H9 (cell line): ENCODE data around the gene TBX5. TPM values are rescaled to one million over a fixed set of nuclear protein-coding genes. Genes with fewer than 3 reads are reported as not detected.

Experiments
- DNase-seq: peaks from one replicate; pipeline ENCODE4 v3.0.0-alpha.2; 2017
- H2AFZ ChIP-seq: one replicate; pipeline ENCODE4 v1.6.1; 2013; ENCODE audit warnings: mild to moderate bottlenecking, low read length, control low read depth, moderate library complexity
- H2AK5ac ChIP-seq: 2 replicates; pipeline ENCODE4 v1.6.1; 2013; ENCODE audit warnings: low read length, control low read depth, mixed read lengths; ENCODE audit not compliant: insufficient read length
- H2BK120ac ChIP-seq: one replicate; pipeline ENCODE4 v1.6.1; 2013; ENCODE audit warnings: low read depth, mild to moderate bottlenecking, low read length, control low read depth, inconsistent platforms; ENCODE audit not compliant: poor library complexity, severe bottlenecking
- H2BK12ac ChIP-seq: 2 replicates; pipeline ENCODE4 v1.6.1; 2013; ENCODE audit warnings: low read length, control low read depth, mixed read lengths, low read depth; ENCODE audit not compliant: insufficient read length
- H2BK15ac ChIP-seq: 2 replicates; pipeline ENCODE4 v1.6.1; 2013; ENCODE audit warnings: low read depth, low read length, control low read depth
- H2BK20ac ChIP-seq: one replicate; pipeline ENCODE4 v1.6.1; 2013; ENCODE audit warnings: low read depth, mild to moderate bottlenecking, low read length, control low read depth, inconsistent platforms; ENCODE audit not compliant: poor library complexity, severe bottlenecking
- H2BK5ac ChIP-seq: 2 replicates; pipeline ENCODE4 v1.6.1; 2013; ENCODE audit warnings: low read length, control low read depth, mixed read lengths; ENCODE audit not compliant: insufficient read length
- H3K14ac ChIP-seq: 2 replicates; pipeline ENCODE4 v1.6.1; 2013; ENCODE audit warnings: low read length, control low read depth; ENCODE audit not compliant: insufficient read depth
- H3K18ac ChIP-seq: 2 replicates; pipeline ENCODE4 v1.6.1; 2013; ENCODE audit warnings: low read depth, mild to moderate bottlenecking, mixed read lengths, low read length, control low read depth; ENCODE audit not compliant: insufficient read length
- H3K23ac ChIP-seq: 2 replicates; pipeline ENCODE4 v1.6.1; 2013; ENCODE audit warnings: low read length, control low read depth, mixed read lengths, low read depth; ENCODE audit not compliant: insufficient read length
- H3K23me2 ChIP-seq: 2 replicates; pipeline ENCODE4 v1.6.1; 2013; ENCODE audit warnings: low read depth, mild to moderate bottlenecking, mixed read lengths, low read length, control low read depth; ENCODE audit not compliant: insufficient read length, poor library complexity, severe bottlenecking
- H3K27ac ChIP-seq: 2 replicates; pipeline ENCODE4 v1.5.1; 2013; ENCODE audit warnings: low read length, control low read depth, mixed read lengths, low read depth; ENCODE audit not compliant: insufficient read length
- H3K27me3 ChIP-seq: 2 replicates; pipeline ENCODE4 v1.6.1; 2013; ENCODE audit warnings: low read length, control low read depth, inconsistent platforms; ENCODE audit not compliant: insufficient read depth
- H3K4ac ChIP-seq: 2 replicates; pipeline ENCODE4 v1.6.1; 2013; ENCODE audit warnings: low read depth, mild to moderate bottlenecking, control low read depth, inconsistent platforms, low read length, moderate library complexity
- H3K4me1 ChIP-seq: 2 replicates; pipeline ENCODE4 v1.6.1; 2013; ENCODE audit warnings: low read length, control low read depth, inconsistent platforms; ENCODE audit not compliant: insufficient read depth
- H3K4me2 ChIP-seq: 2 replicates; pipeline ENCODE4 v1.6.1; 2013; ENCODE audit warnings: low read length, control low read depth, mixed read lengths; ENCODE audit not compliant: insufficient read length, insufficient read depth
- H3K56ac ChIP-seq: 2 replicates; pipeline ENCODE4 v1.6.1; 2013; ENCODE audit warnings: low read depth, mild to moderate bottlenecking, mixed read lengths, low read length, control low read depth; ENCODE audit not compliant: insufficient read length
- H3K79me1 ChIP-seq: 2 replicates; pipeline ENCODE4 v1.6.1; 2013; ENCODE audit warnings: low read depth, mild to moderate bottlenecking, moderate library complexity, low read length, control low read depth, inconsistent platforms; ENCODE audit not compliant: insufficient read depth, poor library complexity, severe bottlenecking
- H3K79me2 ChIP-seq: 2 replicates; pipeline ENCODE4 v1.6.1; 2013; ENCODE audit warnings: low read length, control low read depth, inconsistent platforms; ENCODE audit not compliant: insufficient read depth
- H3K9ac ChIP-seq: 2 replicates; pipeline ENCODE4 v1.6.1; 2013; ENCODE audit warnings: low read length, control low read depth, mixed read lengths; ENCODE audit not compliant: insufficient read length; ENCODE audit errors: extremely low read depth
- H3K9me3 ChIP-seq: one replicate; pipeline ENCODE4 v1.6.1; 2013; ENCODE audit warnings: low read depth, low read length, inconsistent platforms; ENCODE audit not compliant: control insufficient read depth
- H3T11ph ChIP-seq: one replicate; pipeline ENCODE4 v1.6.1; 2013; ENCODE audit warnings: mild to moderate bottlenecking, low read length, control low read depth, inconsistent platforms
- H4K20me1 ChIP-seq: one replicate; pipeline ENCODE4 v1.6.1; 2013; ENCODE audit not compliant: control insufficient read depth, insufficient read length, insufficient read depth
- H4K5ac ChIP-seq: 2 replicates; pipeline ENCODE4 v1.6.1; 2013; ENCODE audit warnings: low read depth, mild to moderate bottlenecking, mixed read lengths, low read length, control low read depth; ENCODE audit not compliant: insufficient read length
- H4K8ac ChIP-seq: replicated peaks from 2 replicates; pipeline ENCODE4 v1.6.1; 2013; ENCODE audit warnings: low read length, control low read depth, mixed read lengths, low read depth; ENCODE audit not compliant: insufficient read length
- H4K91ac ChIP-seq: 2 replicates; pipeline ENCODE4 v1.6.1; 2013; ENCODE audit warnings: low read depth, mild to moderate bottlenecking, moderate library complexity, mixed read lengths, low read length, control low read depth; ENCODE audit not compliant: insufficient read length
- H3K27ac Mint-ChIP-seq, 3 experiments: 2 replicates in 2 of 3; 3 replicates in 1 of 3; pipeline ENCODE4 v1.8.0; 2020 to 2021; ENCODE audit warnings: mixed read lengths in 3 of 3, mild to moderate bottlenecking in 1 of 3, moderate library complexity in 1 of 3
- H3K27me3 Mint-ChIP-seq: 2 replicates; pipeline ENCODE4 v1.8.0; 2021; ENCODE audit warnings: low read depth, mild to moderate bottlenecking, moderate library complexity, mixed read lengths
- H3K36me3 Mint-ChIP-seq, 3 experiments: 2 replicates in 2 of 3; 3 replicates in 1 of 3; pipeline ENCODE4 v1.8.0; 2020 to 2021; ENCODE audit warnings: low read depth in 3 of 3, mixed read lengths in 3 of 3; ENCODE audit not compliant: insufficient read depth in 1 of 3
- H3K4me1 Mint-ChIP-seq, 2 experiments: 2 replicates each; pipeline ENCODE4 v1.8.0; 2020; ENCODE audit warnings: mixed read lengths in 2 of 2
- H3K4me3 Mint-ChIP-seq, 2 experiments: 2 replicates in 1 of 2; 3 replicates in 1 of 2; pipeline ENCODE4 v1.8.0; 2020 to 2021; ENCODE audit warnings: mild to moderate bottlenecking in 2 of 2, mixed read lengths in 2 of 2, moderate library complexity in 1 of 2
- H3K9me3 Mint-ChIP-seq, 2 experiments: 2 replicates in 1 of 2; 3 replicates in 1 of 2; pipeline ENCODE4 v1.8.0; 2020; ENCODE audit warnings: mild to moderate bottlenecking in 2 of 2, mixed read lengths in 2 of 2, moderate library complexity in 1 of 2
- CTCF ChIP-seq: fragments of 200-600 bp; sonication (generic); conservative IDR thresholded peaks from 3 replicates; pipeline ENCODE4 v1.8.0; 2021; ENCODE audit warnings: antibody characterized with exemption, mild to moderate bottlenecking
- WGBS: extraction: QIAGEN DNeasy Blood & Tissue Kit; methylation state at CpG from one replicate; pipeline ENCODE4 v1.1.7; 2013; ENCODE audit warnings: missing lambda C conversion rate, low lambda C conversion rate, mixed read lengths; ENCODE audit not compliant: insufficient read length; ENCODE audit errors: extremely low coverage; 5-methylcytosine and 5-hydroxymethylcytosine counted together
- total RNA-seq: library from RNA; stranded (reverse); gene quantifications from 2 replicates; pipeline ENCODE4 v1.2.1, GENCODE V29; 2021

Gene TBX5
- total RNA-seq, 1 experiment from 2014 or later, result not detected

- no peaks in the 10 kb centered on the region; a peak in 1 of 5 replicates for H3K9me3 Mint-ChIP-seq
- H3K14ac ChIP-seq, result no peak overlapping the region
- peaks cover 11% of the 10 kb centered on the region; the same call in 1 of the 2 replicates for H3K27me3 Mint-ChIP-seq
These were observed 34.2 kb downstream of the TBX5 start for GRCh38 chr12:114371733-114372132.

More at GRCh38 chr12:114371733-114372132, 34.2 kb downstream of the TBX5 start:
- Histone ChIP-seq H4K8ac (no peak overlapping the region), H2BK5ac (no peak overlapping the region), H3K9ac (no peak overlapping the region), H4K5ac (no peak overlapping the region), H3K79me2 (no peaks in the 10 kb centered on the region), H2BK15ac (no peak overlapping the region), H4K91ac (no peak overlapping the region), H3T11ph (no peak overlapping the region), H2AK5ac (no peak overlapping the region), H3K56ac (no peak overlapping the region), H3K4me1 (peaks cover 6% of the 10 kb centered on the region; the same call in 1 of the 2 replicates), H3K9me3 (no peaks in the 10 kb centered on the region), H3K79me1 (no peaks in the 10 kb centered on the region), H3K23ac (no peak overlapping the region), H2BK12ac (no peak overlapping the region), H2AFZ (no peak overlapping the region), H2BK120ac (no peak overlapping the region), H3K18ac (no peak overlapping the region), H3K4ac (no peak overlapping the region), H3K27me3 (no peaks in the 10 kb centered on the region), H3K4me2 (no peak overlapping the region), H3K23me2 (no peaks in the 10 kb centered on the region), H4K20me1 (no peaks in the 10 kb centered on the region), H3K27ac (no peak overlapping the region), H2BK20ac (no peak overlapping the region)
- no peak for DNase-seq
- Mint-ChIP-seq H3K4me1 (peaks cover 8 to 12% of the 10 kb centered on the region in 2 experiments), H3K27ac (no peak overlapping the region), H3K36me3 (no peaks in the 10 kb centered on the region), H3K4me3 (no peak overlapping the region)
- WGBS, result no CpG with 5 or more reads among the region's 7 CpGs
- no peak; the same call in 2 of the 3 replicates for TF ChIP-seq CTCF
